HG02623 (cell line): ENCODE measurements around the gene TGIF2.
"Not testable (repeated sequence)": the region's sequence is repeated elsewhere in the genome, so short reads cannot be mapped to it uniquely, and the experiment has no call there.

Source experiments
- ATAC-seq: cut with Tn5 transposase; IDR thresholded peaks from one replicate; pipeline ENCODE4 v1.9.1; 2021; ENCODE audit warnings: moderate library complexity; ENCODE audit not compliant: unreplicated experiment

The TGIF2 gene

DNA sequence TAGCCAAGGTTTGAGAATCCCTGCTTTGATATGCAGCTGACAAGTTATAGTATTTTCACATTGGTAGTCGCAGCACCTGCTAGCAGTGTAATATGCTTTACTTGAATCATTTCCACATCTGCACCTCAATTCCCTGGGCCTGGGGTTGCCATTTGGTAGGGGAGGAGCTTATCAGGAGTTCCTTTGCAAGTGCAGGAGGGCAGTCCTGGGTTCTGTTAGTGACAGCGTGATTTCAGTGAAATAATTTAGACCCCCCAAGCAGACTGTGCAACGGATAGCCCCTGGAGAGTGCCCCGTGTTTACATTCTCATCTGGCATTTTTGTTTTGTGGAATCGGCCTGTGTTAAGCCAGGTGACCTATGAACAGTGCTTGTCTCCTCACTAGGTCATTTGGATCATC lies 38.2 kb downstream of the TGIF2 start:
- no peak for ATAC-seq

DNA sequence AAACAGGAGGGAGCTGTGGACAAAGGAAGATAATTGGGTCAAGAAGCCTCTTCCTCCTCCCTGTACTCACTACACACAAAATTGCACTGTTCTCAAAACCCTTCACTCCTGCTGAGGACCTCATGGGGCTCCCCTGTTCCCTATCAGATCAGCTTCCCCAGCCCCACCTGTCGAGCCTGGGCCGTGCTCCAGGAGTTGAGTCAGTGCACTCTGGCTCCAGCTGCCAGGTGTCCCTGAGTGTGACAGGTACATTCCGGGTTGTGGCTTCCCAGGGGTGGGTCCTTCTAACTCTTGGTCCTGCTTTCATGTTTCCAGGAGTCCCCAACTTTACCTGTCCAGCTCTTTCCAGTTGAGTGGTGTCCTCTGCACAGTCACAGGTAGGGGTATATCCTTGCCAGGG lies 40.6 kb downstream of the TGIF2 start:
- no peak for ATAC-seq

DNA sequence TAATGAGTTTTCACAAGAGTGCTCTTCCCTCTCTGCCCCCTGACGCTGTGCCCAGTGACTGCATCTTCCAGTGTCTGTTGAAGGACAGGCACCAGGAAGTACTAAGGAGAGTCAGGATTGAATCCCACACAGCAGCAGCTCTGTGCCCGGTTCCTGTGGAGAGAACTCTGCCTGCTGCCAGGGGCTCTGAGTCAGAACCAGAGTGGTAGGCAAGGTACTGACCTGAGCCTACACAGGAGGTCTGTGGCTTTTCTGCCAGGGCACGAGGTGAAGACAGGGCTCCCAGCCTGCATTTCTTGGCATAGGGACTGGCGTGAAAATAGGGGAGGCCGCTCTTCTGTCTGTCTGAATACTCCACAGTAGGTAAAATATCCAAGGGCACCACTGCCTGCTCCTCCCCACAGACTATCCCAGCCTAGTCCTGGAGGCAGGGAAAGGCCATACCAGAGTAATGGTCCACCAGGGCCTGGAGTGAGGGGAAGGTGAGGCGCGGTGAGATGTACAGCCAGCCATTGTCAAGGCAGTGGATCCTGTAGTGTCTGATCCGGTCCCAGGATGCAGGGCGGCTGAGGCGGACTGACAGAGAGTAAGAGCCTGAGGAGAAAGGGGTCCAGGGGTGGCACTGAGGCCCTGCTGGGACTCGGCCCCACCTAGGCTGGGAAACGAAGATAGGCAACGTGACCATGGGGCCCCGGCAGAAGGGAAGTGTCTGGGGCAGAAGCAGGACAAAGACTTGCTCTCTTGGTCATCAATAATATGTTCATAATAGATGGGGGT lies 41.6 kb downstream of the TGIF2 start:
- no peak for ATAC-seq

DNA sequence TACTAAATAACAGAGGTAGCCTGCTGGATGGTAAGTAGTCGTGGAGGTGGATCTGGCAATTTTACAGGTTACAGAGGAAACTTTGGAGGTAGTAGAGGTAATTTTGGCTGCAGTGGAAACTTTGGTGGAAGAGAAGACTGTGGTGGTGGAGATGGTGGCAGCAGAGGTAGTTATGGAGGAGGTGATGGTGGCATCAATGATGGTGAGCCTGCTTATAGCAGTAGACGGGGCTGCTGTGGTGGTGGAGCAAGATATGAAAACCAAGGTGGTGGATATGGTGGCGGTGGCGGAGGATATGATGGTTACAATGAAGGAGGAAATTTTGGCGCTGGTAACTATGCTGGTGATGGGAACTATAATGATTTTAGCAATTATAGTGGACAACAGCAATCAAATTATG lies 47.5 kb downstream of the TGIF2 start:
- no peak for ATAC-seq

DNA sequence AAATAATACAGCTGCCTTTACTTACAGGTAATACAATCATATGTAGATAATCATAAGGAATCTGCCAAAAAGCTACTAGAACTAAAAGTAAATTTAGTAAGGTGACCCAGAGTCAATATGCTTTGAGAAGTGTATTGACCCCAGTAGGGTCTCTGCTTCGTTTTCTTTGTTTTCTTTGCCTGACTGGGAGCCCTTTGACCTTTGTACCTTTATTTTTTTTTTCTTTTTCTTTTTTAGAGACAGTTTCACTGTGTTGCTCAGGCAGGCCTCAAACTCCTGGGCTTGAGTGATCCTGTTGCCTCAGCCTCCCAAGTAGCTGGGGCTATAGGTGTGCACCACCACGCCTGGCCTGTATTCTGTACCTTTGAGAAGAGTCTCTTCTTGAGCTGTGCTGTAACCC lies 50.0 kb downstream of the TGIF2 start:
- no peak for ATAC-seq

DNA sequence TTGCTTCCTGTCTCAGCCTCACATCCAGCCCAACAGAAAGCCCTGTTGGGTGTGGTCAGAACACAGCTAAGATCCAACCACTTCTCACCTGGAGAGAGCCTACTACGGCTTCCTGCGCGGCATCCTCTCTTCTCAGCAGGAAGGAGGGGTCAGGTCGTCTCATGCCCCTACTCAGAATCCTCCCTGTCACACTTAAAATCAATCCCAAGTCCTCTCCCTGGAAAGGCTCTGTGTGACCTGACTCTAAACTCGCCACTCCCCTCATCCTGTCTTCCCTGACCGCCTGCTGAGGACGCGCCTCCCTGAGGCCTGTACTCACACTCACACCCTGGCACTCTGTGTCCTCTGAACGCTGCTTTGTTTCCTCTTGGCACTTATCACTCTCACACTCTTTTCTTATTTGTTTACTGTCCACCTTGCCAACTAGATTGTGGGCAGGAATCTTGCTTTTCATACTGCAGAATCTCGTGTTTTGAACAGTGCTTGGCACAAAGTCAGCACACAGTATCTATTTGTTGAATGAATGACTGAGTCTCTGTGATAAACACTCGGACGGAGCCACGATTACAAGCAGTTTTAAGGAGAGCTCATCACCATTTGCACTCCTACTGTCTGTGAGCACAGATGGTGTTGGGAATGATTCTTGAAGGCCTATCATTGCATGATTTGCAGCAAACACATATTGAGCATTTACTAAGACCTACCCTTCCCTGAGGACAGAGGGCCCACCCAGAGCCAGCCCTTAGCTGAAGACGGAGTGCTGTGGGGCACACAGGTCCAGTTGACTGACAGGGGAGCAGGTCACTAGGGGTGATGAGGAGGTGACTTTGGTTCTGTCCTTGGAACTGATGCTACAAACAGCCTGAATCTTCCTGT lies 50.9 kb downstream of the TGIF2 start:
- no peak for ATAC-seq

DNA sequence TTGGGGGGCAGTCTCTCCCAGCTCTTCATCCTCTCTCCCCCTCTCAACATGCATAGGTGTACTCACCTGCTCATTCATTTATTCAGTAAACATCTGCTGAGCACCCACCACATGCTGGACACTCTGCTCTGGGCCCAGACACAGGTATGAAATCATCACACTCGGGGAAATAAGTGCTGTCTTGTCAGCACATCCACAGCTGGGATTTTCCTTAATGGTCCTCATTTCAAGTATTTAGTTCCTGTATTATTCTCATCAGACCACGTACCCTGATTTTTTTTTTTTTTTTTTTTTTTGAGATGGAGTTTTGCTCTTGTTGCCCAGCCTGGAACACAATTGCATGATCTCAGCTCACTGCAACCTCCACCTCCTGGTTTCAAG lies 51.5 kb downstream of the TGIF2 start:
- ATAC-seq, result no peak

DNA sequence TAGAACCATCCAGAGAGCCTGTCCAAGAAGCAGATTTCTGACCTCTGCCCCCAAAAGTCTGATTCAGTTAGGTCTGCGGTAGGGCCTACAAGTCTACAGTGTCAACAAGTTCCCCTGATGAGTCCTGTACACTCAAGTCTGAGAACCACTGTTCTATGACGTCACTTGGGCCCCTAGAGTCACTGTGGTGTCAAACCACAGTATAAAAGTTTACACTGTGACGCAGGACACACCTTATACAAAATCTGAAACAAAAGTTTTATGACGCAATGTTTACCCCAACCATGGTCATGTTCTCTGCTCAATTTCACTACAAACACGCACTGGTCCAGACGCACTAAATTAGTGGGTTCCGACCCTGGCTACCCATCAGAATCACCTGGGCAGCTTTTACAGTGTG lies 54.7 kb downstream of the TGIF2 start:
- no peak for ATAC-seq

DNA sequence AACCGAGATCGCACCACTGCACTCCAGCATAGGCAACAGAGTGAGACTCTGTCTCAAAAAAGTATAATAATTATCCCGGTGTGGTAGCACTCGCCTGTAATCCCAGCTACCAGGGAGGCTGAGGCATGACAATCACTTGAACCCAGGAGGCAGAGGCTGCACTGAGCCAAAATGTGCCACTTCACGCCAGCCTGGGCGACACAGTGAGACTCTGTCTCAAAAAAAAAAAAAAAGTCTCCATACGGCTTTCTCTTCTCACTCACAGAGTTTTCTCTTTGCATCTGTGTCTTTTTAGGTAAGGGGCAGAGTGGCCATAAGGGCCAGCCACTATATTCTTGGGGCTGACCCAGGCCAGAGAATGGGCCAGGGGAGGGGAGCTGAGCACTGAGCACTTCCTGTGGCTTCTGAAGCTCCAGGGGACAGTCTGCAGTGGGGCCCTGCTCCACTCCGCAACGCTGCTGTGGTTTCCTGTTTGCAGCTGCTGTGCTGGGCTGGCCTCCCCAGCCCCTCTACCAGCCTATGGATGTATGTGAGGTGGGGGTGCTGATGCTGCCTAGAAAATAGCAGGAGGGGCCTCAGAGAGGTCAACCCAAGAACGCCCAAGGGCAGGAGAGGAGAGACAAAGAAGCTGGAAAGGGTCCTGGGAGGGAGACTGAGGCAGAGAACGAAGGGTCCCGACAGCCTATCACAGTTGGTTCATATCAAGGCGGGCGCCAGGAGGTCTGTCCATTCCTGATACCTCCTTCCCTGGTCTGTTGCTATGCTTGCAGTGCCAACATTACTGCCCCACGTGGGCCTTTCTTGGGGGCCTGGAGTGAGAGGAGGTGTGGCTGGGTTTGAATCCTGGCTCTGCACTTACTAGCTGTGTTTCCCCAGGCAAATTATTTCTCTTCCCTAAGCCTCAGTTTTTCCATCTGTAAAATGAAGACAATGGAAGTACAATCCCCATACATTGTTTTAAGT lies 56.6 kb downstream of the TGIF2 start:
- ATAC-seq, result no peak

DNA sequence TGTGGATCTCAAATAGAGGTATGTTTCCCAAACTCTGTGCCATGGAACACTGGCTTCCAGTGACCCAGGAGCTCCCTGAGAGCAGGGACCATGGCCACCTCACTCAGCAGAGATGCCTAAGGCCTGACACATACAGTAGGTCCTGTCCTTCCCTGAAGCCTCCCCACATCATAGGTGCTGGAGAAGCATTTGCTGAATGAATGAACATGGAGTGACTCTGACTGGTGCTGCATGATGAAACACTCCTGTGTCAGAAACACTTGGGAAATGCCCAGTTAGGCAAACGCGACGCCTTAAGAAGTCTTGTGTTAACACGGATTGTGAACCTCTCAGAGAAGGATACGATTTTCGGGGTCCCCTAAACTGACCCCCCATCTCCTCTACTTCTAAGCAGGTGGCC lies 58.2 kb downstream of the TGIF2 start:
- ATAC-seq, result no peak

DNA sequence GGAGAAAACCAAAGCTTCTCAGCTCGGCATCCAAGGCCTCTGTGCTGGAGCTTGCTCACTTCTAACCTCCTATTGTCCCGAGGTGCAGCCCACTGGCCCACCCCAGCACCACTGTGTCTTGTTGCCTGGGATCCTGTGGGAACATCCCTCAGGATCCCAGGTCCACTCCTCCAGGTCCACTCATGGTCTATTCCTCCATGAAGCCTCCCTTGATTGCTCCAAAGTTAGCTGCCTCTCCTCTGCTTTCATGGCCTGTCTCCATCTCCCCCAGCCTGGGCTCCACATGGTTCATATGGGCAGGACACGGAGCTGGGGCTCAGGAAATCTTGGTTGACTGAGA lies 58.7 kb downstream of the TGIF2 start:
- ATAC-seq, result no peak

DNA sequence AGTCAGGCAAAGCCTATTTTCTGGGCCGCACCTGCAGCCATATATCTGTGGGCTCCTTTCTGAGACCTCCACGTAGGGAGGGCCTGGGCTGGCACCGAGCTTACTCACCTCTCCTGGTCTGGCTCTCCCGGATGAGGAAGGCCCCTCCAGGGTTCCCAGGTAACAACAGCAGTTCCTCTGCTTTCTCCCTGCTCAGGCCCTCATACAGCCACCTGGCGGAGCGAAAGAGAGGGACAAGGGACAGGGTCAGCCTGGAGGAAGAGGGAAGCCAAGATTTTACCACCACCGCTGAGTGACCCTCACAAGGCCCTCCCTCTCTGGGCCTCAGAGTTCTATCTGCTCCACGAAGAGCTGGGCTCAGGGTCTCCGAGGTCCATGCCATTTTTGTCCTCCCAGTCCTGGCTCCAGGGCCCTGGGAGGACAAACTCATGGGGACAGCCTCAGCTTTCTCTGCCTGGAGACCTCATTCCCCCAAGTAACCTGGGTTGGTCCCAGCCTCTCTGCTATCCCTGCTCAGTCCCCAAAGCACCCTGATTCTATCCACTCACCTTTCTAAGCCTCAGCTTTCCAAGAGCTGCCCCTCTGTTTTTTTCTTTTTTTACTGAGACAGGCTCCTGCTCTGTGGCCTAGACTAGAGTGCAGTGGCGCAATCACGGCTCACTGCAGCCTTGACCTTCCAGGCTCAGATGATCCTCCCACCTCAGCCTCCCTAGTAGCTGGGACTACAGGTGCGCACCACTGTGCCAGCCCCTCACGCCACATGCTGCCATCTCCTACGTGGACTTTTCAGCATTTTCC lies 59.3 kb downstream of the TGIF2 start:
- no peak for ATAC-seq

DNA sequence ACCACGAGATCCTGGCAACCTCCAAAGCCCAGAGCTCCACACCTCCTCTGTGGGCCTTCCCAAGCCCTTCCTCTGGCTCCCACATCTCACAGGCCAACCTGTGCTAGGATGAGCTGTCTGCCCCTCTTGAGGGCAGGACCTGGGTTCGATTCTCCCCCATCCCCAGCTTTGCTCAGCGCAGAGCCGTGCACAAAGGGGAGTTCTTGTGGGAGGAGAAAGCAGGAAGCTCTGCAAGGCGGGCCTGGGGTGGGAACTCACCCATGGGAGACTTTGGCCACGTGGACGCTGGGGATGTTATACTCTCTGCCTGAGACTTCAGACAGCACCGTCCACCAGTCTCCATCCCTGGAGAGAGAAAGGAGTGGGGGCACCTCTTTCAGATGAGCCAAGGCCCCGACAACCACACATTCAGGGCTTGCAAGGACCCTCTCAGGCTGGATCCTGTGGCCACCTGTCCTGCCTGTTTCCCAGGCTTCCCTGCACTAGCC lies 59.9 kb downstream of the TGIF2 start:
- ATAC-seq, result no peak

DNA sequence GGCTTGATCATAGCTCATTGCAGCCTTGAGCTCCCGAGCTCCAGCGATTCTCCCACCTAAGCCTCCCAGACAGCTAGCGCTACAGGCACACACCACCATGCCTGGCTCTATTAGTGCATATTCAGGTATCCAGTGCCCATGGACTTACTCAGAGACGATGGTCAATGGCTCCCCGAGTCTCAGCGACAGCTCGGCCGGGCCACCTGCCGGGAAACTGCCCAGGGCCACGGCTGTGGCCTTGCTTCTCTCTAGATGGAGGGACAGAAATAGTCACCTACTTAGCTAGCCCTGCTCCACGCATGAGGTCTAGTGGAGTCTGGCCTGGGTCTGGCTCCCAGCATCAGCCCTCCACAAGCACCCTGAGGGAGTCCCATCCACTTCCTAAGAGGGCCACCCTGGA lies 60.9 kb downstream of the TGIF2 start:
- no peak for ATAC-seq

DNA sequence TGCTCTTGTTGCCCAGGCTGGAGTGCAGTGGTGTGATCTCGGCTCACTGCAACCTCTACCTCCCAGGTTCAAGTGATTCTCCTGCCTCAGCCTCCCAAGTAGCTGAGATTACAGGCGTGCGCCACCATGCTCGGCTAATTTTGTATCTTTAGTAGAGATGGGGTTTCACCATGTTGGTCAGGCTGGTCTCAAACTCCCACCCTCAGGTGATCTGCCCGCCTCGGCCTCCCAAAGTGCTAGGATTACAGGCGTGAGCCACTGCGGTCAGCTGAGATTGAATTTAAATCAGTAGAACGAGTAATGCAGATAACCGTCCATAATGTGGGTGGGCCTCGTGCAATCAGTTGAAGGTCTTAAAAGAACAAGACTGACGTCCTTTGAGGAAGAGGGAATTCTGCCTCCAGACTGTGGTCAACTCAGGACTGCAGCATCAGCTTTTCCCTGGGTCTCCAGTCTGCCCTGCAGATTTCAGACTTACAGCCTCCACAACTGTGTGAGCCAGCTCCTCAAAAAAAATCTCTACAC lies 65.5 kb downstream of the TGIF2 start:
- ATAC-seq, result not testable (repeated sequence)

DNA sequence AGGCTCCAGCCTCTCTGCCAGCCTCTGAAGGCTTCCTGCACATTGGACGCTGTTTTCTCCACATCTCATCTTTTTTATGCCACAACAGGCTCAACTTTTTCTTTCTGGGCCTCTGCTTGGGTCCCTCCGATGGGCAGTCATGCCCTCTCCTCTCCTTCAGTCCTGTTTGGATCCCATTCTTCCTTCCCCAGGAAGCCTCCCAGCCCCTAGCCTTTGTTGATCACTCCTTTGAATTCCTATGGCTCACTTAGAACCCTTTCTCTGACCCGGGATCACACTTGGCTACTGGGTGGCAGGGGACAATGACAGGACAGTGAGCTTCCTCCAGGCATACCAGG lies 68.1 kb downstream of the TGIF2 start:
- ATAC-seq, result no peak

DNA sequence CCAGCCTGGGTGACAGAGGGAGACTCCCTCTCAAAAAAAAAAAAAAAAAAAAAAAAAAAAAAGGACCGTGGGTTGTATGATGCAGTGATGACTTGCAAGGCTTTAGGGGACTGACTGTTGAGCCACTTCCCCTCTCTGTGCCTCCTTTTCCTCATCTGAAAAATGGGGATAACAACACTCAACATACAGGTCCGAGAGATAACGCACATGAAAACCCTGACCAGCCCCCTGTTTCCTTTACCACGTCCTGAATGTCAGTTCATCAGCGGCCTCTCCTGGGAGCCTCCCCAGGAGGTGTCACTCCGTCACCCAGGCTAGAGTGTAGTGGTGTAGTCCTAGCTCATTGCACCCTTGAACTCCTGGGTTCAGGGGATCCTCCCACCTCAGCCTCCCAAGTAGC lies 68.7 kb downstream of the TGIF2 start:
- ATAC-seq, result no peak
